ENCODE data around the gene PCARE.

GRCh38 chr2:29013057-29013780 lies 61.1 kb downstream of the PCARE start:
- TF ChIP-seq POLR2A (IDR thresholded peaks at IDR 0.05; ENCODE audit: low read depth, low read length), result no peak
- no peak for TF ChIP-seq POLR2AphosphoS5 (IDR thresholded peaks at IDR 0.05; ENCODE audit: low read depth, low read length)
